Memory B cell (primary cell): ENCODE results near the gene RNU1-2.
"Not testable (repeated sequence)": the region's sequence is repeated elsewhere in the genome, so short reads cannot be mapped to it uniquely, and the experiment has no call there.

Experiments
- ATAC-seq: fragments of 150-1000 bp; cut with Tn5 transposase; 2 replicates; pipeline ENCODE4 v1.10.0; 2021; ENCODE audit warnings: low read depth, mild to moderate bottlenecking, moderate library complexity
- DNase-seq, 2 donors: peaks; one replicate each; pipeline ENCODE4 v3.0.0; 2022; ENCODE audit warnings: low spot score in 2 of 2
- H3K27ac Mint-ChIP-seq: one replicate; pipeline ENCODE4 v1.8.0; 2022; ENCODE audit warnings: mild to moderate bottlenecking, moderate library complexity, mixed read lengths
- H3K27me3 Mint-ChIP-seq: one replicate; pipeline ENCODE4 v1.8.0; 2022; ENCODE audit warnings: mixed read lengths
- H3K36me3 Mint-ChIP-seq: one replicate; pipeline ENCODE4 v1.8.0; 2022; ENCODE audit warnings: mild to moderate bottlenecking, mixed read lengths
- H3K4me1 Mint-ChIP-seq: one replicate; pipeline ENCODE4 v1.8.0; 2022; ENCODE audit warnings: mixed read lengths
- H3K4me3 Mint-ChIP-seq: one replicate; pipeline ENCODE4 v1.8.0; 2022; ENCODE audit warnings: mild to moderate bottlenecking, moderate library complexity, mixed read lengths
- H3K9me3 Mint-ChIP-seq: one replicate; pipeline ENCODE4 v1.8.0; 2022; ENCODE audit warnings: mixed read lengths

The RNU1-2 gene

DNA sequence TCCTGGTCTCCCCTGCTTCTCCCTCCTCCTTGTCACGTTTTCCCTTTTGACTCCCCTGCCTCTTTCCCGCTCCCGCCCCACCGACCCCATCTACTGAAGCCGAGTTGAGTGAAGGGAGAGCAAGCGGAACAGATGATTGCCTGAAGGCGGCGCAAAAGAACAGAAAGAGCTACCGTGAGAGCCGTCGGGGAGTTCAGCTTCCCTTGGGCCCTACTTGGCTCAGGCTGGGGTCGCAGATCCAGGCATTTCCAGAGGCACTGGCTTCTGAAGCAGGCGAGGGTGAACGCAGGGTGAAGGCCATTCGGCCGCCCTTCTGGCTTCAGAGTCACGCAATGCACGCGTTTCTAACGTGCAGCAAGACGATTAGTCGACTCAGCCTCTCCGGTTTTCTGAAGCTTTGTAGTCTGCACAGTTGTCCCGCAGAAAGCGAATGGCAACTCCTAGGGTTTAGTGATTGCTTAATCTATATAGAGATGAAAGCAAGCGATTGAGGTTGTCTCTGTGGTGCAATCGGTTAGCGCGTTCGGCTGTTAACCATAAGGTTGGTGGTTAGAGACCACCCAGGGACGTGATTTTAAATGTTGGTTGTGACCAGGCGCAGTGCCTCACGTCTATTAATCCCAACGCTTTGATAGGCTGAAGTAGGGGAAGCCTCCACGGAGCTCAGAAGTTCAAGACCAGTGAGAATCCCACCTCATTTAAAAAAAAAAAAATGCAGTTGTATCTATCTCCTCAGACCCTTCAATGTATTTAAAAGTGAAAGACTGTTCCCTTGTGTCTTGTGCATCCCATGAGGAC lies 20.6 kb upstream of the RNU1-2 start:
- H3K27me3 Mint-ChIP-seq, DNase-seq, H3K4me1 Mint-ChIP-seq, H3K36me3 Mint-ChIP-seq, ATAC-seq, H3K27ac Mint-ChIP-seq, H3K4me3 Mint-ChIP-seq, H3K9me3 Mint-ChIP-seq: not testable (repeated sequence)

DNA sequence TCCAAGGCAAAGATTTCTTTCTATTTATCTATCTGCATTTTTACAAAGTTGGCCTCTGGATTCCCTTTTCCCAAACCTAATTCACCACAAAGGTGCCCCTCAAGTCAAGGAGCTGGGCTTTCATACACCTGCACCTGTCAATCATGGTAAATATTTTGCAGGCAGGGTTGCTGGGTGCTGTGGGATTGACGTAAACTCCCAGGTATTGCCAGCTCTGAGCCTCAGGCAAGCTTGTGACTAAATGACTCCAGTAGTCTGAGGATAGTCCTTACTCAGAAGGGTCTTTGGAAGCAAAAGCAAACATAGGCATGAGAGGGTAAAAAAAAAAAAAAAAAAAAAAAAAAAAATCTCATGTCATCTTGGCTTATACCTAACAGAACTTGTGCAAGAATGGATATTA lies 14.0 kb upstream of the RNU1-2 start:
- not testable (repeated sequence) for H3K36me3 Mint-ChIP-seq, H3K27me3 Mint-ChIP-seq, H3K27ac Mint-ChIP-seq

DNA sequence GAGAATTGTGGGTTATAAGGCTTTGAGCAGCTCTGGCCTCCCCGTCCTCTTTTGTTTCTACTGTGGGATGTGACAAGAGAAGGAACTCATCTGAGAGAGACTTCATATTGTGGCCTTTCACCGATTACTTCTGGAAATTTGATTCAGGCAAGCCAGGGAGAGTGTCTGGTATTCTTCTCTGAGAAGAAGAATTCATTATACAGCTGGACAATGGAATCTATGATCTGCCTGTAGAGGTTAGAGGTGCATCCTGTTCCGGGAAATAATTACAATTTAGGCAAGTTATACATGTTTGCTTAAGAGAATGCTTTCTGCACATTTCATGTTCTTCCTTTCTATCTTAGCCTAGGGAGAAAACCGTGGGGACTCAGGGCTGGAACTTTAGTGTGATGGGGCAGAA lies 12.8 kb upstream of the RNU1-2 start:
- Mint-ChIP-seq H3K36me3 (no peaks in the 10 kb centered on the region), H3K27ac (no peak overlapping the region), H3K4me3 (no peak overlapping the region), H3K27me3 (peaks cover 5% of the 10 kb centered on the region), H3K9me3 (no peaks in the 10 kb centered on the region), H3K4me1 (peaks cover 2% of the 10 kb centered on the region)
- DNase-seq, result no peak
- no peak for ATAC-seq

More for the DNA sequence above, 14.0 kb upstream of the RNU1-2 start:
- not testable (repeated sequence) for ATAC-seq, H3K4me1 Mint-ChIP-seq, DNase-seq, H3K4me3 Mint-ChIP-seq, H3K9me3 Mint-ChIP-seq

DNA sequence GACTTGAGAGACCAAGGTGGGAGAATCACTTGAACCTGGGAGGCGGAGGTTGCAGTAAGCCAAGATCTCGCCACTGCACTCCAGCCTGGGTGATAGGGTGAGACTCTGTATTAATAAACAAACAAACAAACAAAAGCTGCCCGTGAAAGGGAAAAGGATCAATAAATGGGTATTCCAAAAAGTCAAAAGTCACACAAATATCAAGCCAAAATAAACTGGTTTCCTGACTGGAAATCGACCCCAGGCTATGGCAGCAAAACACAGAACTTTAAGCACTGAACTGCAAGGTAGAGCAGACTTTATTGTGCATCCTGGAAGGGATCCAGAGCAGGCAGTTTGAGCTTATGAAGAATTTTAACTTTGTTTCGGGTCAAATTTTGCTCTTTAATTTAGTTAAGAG lies 11.3 kb upstream of the RNU1-2 start:
- not testable (repeated sequence) for H3K36me3 Mint-ChIP-seq, H3K4me1 Mint-ChIP-seq, H3K27ac Mint-ChIP-seq, H3K4me3 Mint-ChIP-seq, H3K27me3 Mint-ChIP-seq, DNase-seq, ATAC-seq, H3K9me3 Mint-ChIP-seq

DNA sequence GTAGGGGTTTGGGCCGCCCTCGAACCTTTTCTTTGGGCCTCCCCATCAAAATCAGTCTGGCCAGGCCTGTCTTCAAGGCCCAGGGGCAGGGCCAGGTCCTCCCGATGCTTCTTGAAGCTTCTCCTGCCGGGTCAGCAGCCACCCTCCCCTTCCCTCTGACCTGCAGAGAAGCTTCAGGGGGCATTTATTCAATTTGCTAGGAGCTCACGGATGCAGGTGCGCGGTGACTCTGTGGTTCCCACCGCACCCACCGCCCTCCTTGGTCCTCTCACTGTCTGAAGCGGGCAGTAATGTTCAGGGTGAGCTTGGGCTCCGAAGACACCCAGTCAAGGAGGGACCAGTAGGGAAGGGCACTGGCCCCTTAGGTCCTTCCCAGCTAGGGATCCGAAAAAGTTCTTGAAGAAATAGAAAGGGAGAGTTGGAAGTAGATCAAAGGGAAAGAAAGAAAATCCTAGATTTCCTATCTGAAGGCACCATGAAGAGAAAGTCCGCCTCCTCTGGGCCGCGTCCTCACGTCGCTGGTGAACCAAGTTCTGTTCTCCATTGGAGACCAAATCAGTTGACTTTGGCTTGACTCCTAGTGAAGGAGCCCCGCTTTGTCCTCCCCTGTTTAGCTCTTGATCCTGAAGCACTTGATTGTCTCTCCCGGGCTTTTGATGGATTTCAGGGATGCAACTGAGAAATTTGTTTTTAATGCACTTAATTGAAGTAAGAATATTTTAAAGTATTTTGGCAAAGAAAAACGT lies 8.7 kb upstream of the RNU1-2 start:
- H3K4me3 Mint-ChIP-seq, result no peak overlapping the region
- no peak for DNase-seq
- peaks cover 4% of the 10 kb centered on the region for H3K27me3 Mint-ChIP-seq
- no peak overlapping the region for H3K27ac Mint-ChIP-seq
- H3K9me3 Mint-ChIP-seq, result no peaks in the 10 kb centered on the region
- ATAC-seq, result no peak
- H3K36me3 Mint-ChIP-seq, result no peaks in the 10 kb centered on the region
- no peaks in the 10 kb centered on the region for H3K4me1 Mint-ChIP-seq

DNA sequence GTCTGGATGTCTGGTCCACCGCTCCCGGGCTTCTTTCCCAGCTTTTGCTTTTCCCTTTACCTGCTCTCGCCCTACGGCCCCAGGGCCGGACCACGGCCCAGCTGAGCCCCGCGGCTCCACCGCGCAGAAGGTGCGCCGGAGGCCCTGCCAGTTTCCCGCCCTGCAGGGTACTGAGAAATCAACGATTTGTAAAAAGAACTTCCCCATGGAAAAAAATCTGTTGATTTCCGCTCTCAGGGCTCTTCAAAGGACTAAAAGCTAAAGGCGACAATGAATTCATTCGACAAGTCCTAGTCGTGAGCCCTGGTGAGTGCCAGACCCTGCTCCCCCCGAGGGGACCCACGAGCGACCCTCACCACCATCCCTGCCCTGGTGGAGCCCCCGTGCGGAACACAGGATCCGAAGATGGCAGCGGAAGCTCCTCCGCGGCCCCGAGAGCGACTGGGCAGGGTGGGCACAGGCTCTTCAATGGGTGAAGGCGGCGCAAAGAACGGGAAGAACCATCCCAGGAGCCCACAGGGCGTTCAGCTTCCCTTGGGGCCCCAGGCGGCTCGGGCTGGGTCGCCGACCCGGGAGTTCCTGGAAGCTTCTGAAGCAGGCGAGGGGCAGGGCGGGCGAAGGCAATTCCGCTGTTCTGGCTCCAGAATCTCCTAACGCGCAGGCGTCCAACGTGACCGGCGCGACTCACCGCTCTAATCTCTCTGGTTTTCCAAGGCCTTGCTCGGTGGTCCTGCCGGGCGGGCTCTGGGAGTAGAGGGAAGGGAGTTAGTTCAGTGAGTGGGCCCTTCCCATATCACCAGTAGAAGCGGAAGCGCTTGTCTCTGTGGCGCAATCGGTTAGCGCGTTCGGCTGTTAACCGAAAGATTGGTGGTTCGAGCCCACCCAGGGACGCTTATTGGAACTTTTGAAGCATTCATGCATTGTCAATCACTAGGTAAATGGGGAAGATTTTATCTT lies 6.6 kb upstream of the RNU1-2 start:
- Mint-ChIP-seq H3K4me1 (no peaks in the 10 kb centered on the region), H3K27ac (peak overlapping the region; percentile 81), H3K27me3 (peaks cover 2% of the 10 kb centered on the region), H3K9me3 (no peaks in the 10 kb centered on the region), H3K36me3 (no peaks in the 10 kb centered on the region), H3K4me3 (peak overlapping the region; percentile 90)
- peak in 1 of 2 donors; percentile 64 for DNase-seq
- ATAC-seq, result peak; percentile 55

DNA sequence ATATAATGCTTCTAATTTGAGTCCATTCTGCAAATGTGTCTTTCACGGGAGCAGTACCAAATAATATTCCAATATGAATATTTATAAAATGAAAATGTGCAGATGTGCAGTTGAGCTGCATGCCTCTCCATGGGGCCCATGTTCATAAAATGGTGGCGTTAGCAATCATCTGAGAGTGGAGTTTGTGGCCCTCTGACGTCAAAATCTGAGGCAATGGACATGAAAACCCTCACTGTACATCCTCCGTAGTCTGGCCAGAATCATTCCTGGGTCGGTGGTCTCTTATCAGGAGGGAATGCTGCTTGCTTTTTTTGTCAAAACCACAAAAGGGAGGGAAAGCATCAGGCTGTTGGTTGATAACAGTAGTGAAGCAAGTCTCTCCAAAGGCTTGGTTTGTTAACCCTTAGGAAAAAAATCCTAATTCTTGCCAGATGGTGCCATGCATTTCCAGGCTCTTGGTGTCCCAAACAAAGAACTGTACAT lies 5.2 kb upstream of the RNU1-2 start:
- not testable (repeated sequence) for H3K4me1 Mint-ChIP-seq, H3K4me3 Mint-ChIP-seq, DNase-seq, H3K9me3 Mint-ChIP-seq, H3K27ac Mint-ChIP-seq, H3K36me3 Mint-ChIP-seq, ATAC-seq, H3K27me3 Mint-ChIP-seq

DNA sequence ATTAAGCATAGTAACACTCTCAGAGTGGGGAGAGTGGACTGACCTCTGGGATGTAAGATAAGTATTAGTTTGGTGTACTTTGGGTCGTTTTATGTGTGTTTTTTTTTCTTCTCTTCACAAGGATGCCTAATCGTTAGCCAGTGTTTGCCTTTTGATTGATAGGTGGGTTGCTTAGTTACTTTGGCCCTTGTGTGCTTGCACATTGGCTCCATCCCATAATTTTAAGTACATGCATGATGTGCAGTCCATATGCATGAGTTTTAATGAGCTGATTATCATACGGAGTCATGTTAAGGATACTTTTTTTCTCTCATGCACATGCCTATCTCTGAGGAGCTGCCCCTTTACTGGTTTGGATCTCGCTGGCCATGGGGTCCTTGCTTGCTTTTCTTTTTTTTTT lies 4.7 kb upstream of the RNU1-2 start:
- not testable (repeated sequence) for DNase-seq, ATAC-seq, H3K27me3 Mint-ChIP-seq, H3K9me3 Mint-ChIP-seq, H3K36me3 Mint-ChIP-seq, H3K4me3 Mint-ChIP-seq, H3K27ac Mint-ChIP-seq, H3K4me1 Mint-ChIP-seq

DNA sequence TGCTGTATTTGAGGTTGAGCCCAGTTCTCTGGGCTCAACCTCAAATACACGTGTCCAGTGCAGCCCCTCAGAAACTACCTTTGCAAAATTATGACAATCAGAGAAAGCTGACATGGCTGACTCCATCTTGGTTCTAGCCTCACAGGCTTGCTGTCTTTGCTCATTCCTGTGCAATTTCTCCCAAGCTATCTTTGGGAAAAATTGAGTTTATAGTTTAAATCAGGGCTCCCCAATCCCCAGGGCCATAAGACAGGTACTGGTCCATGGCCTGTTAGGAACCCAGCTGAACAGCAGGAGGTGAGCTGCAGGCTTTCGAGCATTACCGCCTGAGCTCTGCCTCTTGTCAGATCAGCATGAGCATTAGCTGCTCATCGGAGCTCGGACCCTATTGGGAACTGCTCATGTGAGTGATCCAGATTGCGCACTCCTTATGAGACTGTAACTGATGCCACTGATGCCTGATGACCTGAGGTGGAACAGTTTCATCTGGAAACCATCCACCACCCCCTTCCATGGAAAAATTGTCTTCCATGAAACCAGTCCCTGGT lies 2.7 kb upstream of the RNU1-2 start:
- H3K36me3 Mint-ChIP-seq, H3K9me3 Mint-ChIP-seq, DNase-seq, ATAC-seq, H3K27ac Mint-ChIP-seq, H3K27me3 Mint-ChIP-seq, H3K4me3 Mint-ChIP-seq: not testable (repeated sequence)
- H3K4me1 Mint-ChIP-seq, result peaks cover 14% of the 10 kb centered on the region

DNA sequence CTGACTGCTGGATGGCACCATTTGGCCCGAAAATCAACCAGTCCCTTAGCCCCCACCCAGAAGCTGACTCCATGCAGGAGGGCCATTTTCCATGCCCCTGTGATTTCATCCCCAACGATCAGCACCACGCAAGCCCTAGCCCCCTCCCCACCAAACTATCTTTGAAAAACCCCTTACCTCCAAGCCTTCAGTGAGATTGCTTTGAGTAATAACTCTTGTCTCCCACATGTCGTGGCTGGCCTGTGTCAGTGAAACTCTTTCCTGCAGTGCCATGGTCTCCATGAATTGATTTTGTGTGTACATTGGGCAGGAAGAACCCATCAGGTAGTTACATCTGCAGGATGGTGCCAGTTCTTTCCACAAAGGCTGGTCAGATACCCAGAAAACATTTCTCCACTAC lies 2.0 kb upstream of the RNU1-2 start:
- not testable (repeated sequence) for H3K27me3 Mint-ChIP-seq, DNase-seq, H3K9me3 Mint-ChIP-seq, ATAC-seq, H3K36me3 Mint-ChIP-seq, H3K4me3 Mint-ChIP-seq, H3K27ac Mint-ChIP-seq
- peaks cover 14% of the 10 kb centered on the region for H3K4me1 Mint-ChIP-seq

DNA sequence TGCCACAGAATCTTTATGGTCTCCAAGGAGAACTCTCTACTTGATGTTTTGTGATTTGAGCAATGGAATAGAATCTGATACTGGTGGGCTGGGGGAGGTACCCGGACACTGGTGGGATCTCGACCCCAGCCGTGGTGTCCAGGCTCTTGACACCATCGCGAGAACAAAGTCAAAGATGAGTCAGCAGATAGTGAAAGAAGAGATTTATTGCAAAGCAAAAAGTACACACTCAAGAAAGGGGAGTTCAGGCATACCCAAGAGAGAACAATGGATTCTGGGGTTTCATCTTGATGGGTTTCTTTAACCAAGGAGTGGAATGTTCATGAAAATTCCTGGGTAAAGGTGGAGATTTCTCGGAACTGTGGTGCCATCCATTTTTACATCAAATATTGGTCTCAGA lies 1.4 kb upstream of the RNU1-2 start:
- DNase-seq, H3K36me3 Mint-ChIP-seq, ATAC-seq, H3K9me3 Mint-ChIP-seq, H3K27me3 Mint-ChIP-seq: not testable (repeated sequence)
- peaks cover 14% of the 10 kb centered on the region for H3K4me1 Mint-ChIP-seq
- H3K4me3 Mint-ChIP-seq, result peak overlapping the region; percentile 44
- H3K27ac Mint-ChIP-seq, result peak overlapping the region; percentile 100

DNA sequence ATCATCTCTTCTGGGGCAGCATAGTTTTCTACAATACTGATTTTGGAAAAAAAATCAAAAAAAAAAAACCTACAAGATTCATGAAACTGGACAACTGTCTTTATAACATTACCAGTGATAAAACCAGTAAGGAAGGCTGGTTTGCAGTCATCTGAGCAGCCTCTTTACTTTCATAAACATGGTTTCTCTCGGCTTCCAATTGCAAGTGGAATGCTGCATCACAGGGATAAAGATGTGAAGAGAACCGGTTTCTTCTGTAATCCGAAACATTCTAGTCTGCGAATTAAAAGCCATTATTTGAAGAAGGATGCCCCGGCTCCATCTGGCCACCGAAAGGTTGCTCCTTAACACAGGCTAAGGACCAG lies 565 bp upstream of the RNU1-2 start:
- H3K9me3 Mint-ChIP-seq, DNase-seq, H3K36me3 Mint-ChIP-seq, H3K27me3 Mint-ChIP-seq, ATAC-seq: not testable (repeated sequence)
- Mint-ChIP-seq H3K4me1 (peaks cover 14% of the 10 kb centered on the region), H3K4me3 (peak overlapping the region; percentile 80), H3K27ac (peak overlapping the region; percentile 100)

DNA sequence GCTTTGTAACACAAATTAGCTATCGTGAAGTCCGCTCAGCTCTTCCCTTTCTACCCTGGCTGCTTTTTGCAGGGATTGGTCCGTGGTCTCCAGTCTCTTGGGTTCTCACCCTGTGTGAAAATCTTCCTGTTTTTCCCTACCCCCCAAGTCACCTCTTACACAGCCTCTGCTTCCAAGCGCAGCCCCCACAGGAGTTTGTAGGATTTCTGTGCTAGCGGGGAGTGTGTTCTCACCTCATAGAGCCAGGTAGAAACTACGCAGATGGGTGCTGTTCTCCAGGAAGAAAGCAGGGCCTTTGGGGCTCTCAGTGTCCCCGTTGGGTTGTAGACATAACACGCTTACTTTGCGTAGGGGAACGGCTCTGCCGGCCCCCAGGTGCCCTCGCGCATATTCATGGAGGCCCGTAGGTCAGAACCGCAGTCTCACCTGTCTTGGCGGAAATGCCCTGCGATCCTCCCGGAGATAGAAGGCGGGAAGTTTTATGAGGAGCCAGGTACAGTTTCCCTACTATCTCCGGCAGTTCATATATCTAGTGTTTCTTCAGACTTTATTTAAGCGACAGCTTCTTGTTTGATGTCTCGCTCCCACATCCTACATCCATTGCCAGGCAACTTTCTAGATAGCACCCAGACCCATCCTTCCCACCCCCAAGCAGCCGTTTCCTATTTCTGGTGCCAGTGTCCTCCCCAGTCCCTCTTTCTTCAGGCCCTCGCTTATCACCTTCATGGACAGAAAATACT lies 706 bp downstream of the RNU1-2 start:
- peak; percentile 75 to 83 for DNase-seq
- ATAC-seq, result peak; percentile 11
- not testable (repeated sequence) for H3K9me3 Mint-ChIP-seq, H3K36me3 Mint-ChIP-seq, H3K27me3 Mint-ChIP-seq
- H3K4me1 Mint-ChIP-seq, result peaks cover 18% of the 10 kb centered on the region
- peak overlapping the region; percentile 80 for H3K4me3 Mint-ChIP-seq
- H3K27ac Mint-ChIP-seq, result peak overlapping the region; percentile 100
